Loucy (cell line): ENCODE data around the gene GATC.
A peak's percentile ranks its signal among the peaks of the same experiment; 100 is the strongest.

Experiments used
- H2AFZ ChIP-seq: fragments of 200-600 bp; sonication (generic); 2 replicates; pipeline ENCODE4 v1.6.0; 2016; ENCODE audit warnings: antibody characterized with exemption, mild to moderate bottlenecking, low read length, moderate library complexity
- H3F3A ChIP-seq: fragments of 200-600 bp; 2 replicates; pipeline ENCODE4 v1.6.0; 2016; ENCODE audit warnings: antibody characterized with exemption, low read depth, mild to moderate bottlenecking
- H3K27me3 ChIP-seq: fragments of 200-600 bp; sonication (generic); 2 replicates; pipeline ENCODE4 v1.6.1; 2014; ENCODE audit warnings: low read length, mild to moderate bottlenecking; ENCODE audit not compliant: insufficient read depth, poor library complexity, severe bottlenecking
- H3K36me3 ChIP-seq: fragments of 200-600 bp; sonication (generic); 2 replicates; pipeline ENCODE4 v1.6.1; 2016; ENCODE audit warnings: low read length; ENCODE audit not compliant: insufficient read depth
- H3K4me1 ChIP-seq: fragments of 200-600 bp; sonication (generic); 2 replicates; pipeline ENCODE4 v1.5.1; 2014; ENCODE audit warnings: low read length, mild to moderate bottlenecking; ENCODE audit not compliant: insufficient read depth, poor library complexity, severe bottlenecking
- H3K4me2 ChIP-seq: fragments of 200-600 bp; sonication (generic); 2 replicates; pipeline ENCODE4 v1.6.0; 2014; ENCODE audit warnings: antibody characterized with exemption, low read length, low read depth, mild to moderate bottlenecking; ENCODE audit not compliant: poor library complexity, severe bottlenecking
- H3K4me3 ChIP-seq: fragments of 200-600 bp; sonication (generic); 2 replicates; pipeline ENCODE4 v1.5.1; 2014; ENCODE audit warnings: low read length, mild to moderate bottlenecking, mixed read lengths; ENCODE audit not compliant: poor library complexity, severe bottlenecking
- H3K79me2 ChIP-seq: fragments of 200-600 bp; sonication (generic); 2 replicates; pipeline ENCODE4 v1.6.1; 2014; ENCODE audit warnings: low read length; ENCODE audit not compliant: insufficient read depth
- H3K9ac ChIP-seq: fragments of 200-600 bp; sonication (generic); 2 replicates; pipeline ENCODE4 v1.6.0; 2014; ENCODE audit warnings: mild to moderate bottlenecking, low read depth, low read length, moderate library complexity; ENCODE audit not compliant: poor library complexity, severe bottlenecking
- H3K9me2 ChIP-seq: fragments of 200-600 bp; sonication (generic); replicated peaks from 2 replicates; pipeline ENCODE4 v1.6.1; 2016; ENCODE audit warnings: low read depth, low read length, mixed read lengths
- H3K9me3 ChIP-seq: fragments of 200-600 bp; sonication (generic); 2 replicates; pipeline ENCODE4 v1.6.1; 2014; ENCODE audit warnings: mild to moderate bottlenecking, antibody characterized with exemption, low read length, low read depth; ENCODE audit not compliant: insufficient read depth
- H4K20me1 ChIP-seq: fragments of 200-600 bp; sonication (generic); 2 replicates; pipeline ENCODE4 v1.6.0; 2014; ENCODE audit warnings: antibody characterized with exemption, low read length, mild to moderate bottlenecking; ENCODE audit not compliant: insufficient read depth, poor library complexity, severe bottlenecking
- CTCF ChIP-seq: fragments of 200-600 bp; sonication (generic); conservative IDR thresholded peaks from 2 replicates; pipeline ENCODE4 v1.5.1; 2014; ENCODE audit warnings: mild to moderate bottlenecking, antibody characterized with exemption, low read length
- EZH2phosphoT487 ChIP-seq: fragments of 200-600 bp; IDR thresholded peaks from 2 replicates; pipeline ENCODE4 v1.6.1; 2018; ENCODE audit warnings: antibody characterized with exemption, mild to moderate bottlenecking, moderate library complexity, borderline replicate concordance

GATC gene

GRCh38 chr12:120467439-120467838 lies 21.2 kb downstream of the GATC start:
- Histone ChIP-seq H3K9ac (peak overlapping the region; percentile 81), H3K4me3 (peak overlapping the region; percentile 97)
- TF ChIP-seq EZH2phosphoT487 (no peak), CTCF (no peak)

GRCh38 chr12:120468325-120468820 lies 22.1 kb downstream of the GATC start:
- H3K4me2 ChIP-seq: peak overlapping the region; percentile 96
- H3K9me3 ChIP-seq: no peaks in the 10 kb centered on the region
- peaks cover 60% of the 10 kb centered on the region for H3K4me1 ChIP-seq
- peaks cover 60% of the 10 kb centered on the region for H4K20me1 ChIP-seq
- H2AFZ ChIP-seq: no peak overlapping the region
- peaks cover 31% of the 10 kb centered on the region for H3K36me3 ChIP-seq
- H3K79me2 ChIP-seq: peaks cover 84% of the 10 kb centered on the region
- peak overlapping the region; percentile 97 for H3K4me3 ChIP-seq
- no peaks in the 10 kb centered on the region for H3K27me3 ChIP-seq
- no peaks in the 10 kb centered on the region for H3F3A ChIP-seq
- peak overlapping the region; percentile 81 for H3K9ac ChIP-seq
- TF ChIP-seq EZH2phosphoT487 (no peak), CTCF (no peak)
- H3K9me2 ChIP-seq: no peaks in the 10 kb centered on the region

More at GRCh38 chr12:120467439-120467838, 21.2 kb downstream of the GATC start:
- no peaks in the 10 kb centered on the region for H3F3A ChIP-seq
- H3K4me2 ChIP-seq: peak overlapping the region; percentile 96
- H3K27me3 ChIP-seq: no peaks in the 10 kb centered on the region
- H3K36me3 ChIP-seq: peaks cover 41% of the 10 kb centered on the region
- H4K20me1 ChIP-seq: peaks cover 68% of the 10 kb centered on the region
- H3K9me2 ChIP-seq: no peaks in the 10 kb centered on the region
- peaks cover 88% of the 10 kb centered on the region for H3K79me2 ChIP-seq
- peaks cover 56% of the 10 kb centered on the region for H3K4me1 ChIP-seq
- no peaks in the 10 kb centered on the region for H3K9me3 ChIP-seq
- H2AFZ ChIP-seq: no peak overlapping the region

GRCh38 chr12:120468821-120469449 lies 22.7 kb downstream of the GATC start:
- Histone ChIP-seq H3K36me3 (peaks cover 26% of the 10 kb centered on the region), H3K4me1 (peaks cover 65% of the 10 kb centered on the region), H3K79me2 (peaks cover 79% of the 10 kb centered on the region), H2AFZ (peak overlapping the region; percentile 83; the same call in 1 of the 2 replicates), H3K4me3 (peak overlapping the region; percentile 97), H3K27me3 (no peaks in the 10 kb centered on the region), H3K9me2 (no peaks in the 10 kb centered on the region), H4K20me1 (peaks cover 55% of the 10 kb centered on the region), H3K9ac (peak overlapping the region; percentile 81), H3F3A (no peaks in the 10 kb centered on the region), H3K9me3 (no peaks in the 10 kb centered on the region), H3K4me2 (peak overlapping the region; percentile 96)
- TF ChIP-seq EZH2phosphoT487 (no peak), CTCF (peak; percentile 30)
